ENCODE data around the gene SMAD2.
"Not testable (repeated sequence)": the region's sequence is repeated elsewhere in the genome, so short reads cannot be mapped to it uniquely, and the experiment has no call there.

The SMAD2 gene

GRCh38 chr18:47844828-47845498 lies 85.5 kb downstream of the SMAD2 start:
- no peak for DNase-seq (ENCODE audit: low read depth in 2 of 2)

DNA sequence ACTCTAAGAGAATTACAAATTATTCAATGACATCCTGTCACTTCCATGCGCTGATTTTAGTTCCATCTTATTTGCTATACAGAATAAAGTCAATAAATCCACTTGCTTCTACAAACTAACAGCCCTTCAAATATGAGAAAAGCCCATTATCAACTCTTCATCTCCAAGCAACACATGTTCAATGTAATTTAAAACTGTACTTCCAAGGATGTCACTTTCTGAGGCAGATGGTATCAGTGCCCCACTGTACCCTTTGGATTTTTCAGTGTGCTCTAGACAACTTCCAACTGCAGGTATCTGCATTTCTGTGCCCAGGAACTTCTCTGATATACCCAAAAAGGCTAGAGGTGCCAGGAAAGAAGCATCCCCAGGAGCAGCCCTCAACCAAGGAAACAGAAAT lies 87.6 kb downstream of the SMAD2 start:
- DNase-seq (ENCODE audit: low read depth in 2 of 2) = no peak

GRCh38 chr18:47838396-47838795 lies 92.1 kb downstream of the SMAD2 start:
- no peak for DNase-seq (ENCODE audit: low read depth in 2 of 2)

DNA sequence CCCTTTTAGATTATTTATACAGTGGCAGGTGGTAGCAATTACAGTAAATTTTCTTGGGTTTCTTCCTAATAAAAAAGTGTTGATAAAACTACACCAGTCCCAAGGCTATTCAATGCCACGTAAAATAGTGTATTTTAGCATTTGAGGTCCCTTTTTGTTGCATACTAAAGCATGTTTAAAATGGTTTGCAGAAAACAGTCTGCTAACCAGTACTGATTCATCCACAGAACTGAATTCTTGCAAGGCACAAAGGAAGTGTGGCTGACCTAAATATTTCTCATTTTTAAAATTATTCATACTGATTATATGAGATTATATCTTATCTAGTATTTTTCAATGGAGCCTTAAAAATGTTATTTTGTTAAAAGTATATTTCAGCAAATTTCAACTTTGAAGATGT lies 98.1 kb downstream of the SMAD2 start:
- DNase-seq (ENCODE audit: low read depth in 2 of 2) = no peak

- no peak for DNase-seq (ENCODE audit: low read depth in 2 of 2)
These were observed 99.1 kb downstream of the SMAD2 start for GRCh38 chr18:47831351-47831750.

DNA sequence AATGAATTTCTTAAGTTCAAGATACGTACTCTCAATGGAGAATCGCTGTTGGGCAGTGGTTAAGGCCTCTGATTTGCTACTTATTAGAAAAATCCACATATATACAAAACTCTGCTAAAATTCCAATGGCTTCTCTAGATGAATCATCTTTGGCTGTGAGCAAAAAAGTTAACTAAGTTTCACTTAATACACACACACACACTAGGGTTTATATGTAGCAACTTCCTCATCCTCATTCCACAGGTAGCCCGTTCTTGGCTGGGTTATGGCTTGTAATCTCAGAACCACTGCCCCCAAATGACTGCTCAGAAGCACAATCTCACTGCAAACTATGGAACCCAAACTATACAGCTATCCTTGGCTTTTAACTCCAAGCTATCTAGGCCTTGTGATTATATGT lies 99.7 kb downstream of the SMAD2 start:
- no peak for DNase-seq (ENCODE audit: low read depth in 2 of 2)

DNA sequence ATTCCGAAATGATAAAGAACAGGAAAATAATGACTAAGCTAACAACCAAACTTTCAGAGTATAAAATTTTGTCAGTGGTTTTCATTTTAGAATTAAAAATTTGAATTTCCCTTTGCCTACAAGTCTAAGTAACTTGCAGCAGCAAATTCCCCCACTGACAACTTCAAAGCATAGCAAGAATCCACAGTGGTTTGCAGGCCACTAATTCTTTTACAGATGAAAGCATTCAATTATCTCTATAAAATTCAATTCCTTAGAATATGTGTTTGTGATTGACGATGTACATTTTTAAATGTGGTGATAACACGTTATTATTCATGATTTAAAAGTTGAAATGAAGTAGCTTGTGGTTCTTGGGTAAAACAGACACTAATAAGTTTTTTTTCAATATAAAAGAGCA lies 100.6 kb downstream of the SMAD2 start:
- DNase-seq (ENCODE audit: low read depth in 2 of 2) = no peak

- not testable (repeated sequence) for DNase-seq (ENCODE audit: low read depth in 2 of 2)
These were observed 102.4 kb downstream of the SMAD2 start for GRCh38 chr18:47828031-47828430.

- no peak for DNase-seq (ENCODE audit: low read depth in 2 of 2)
These were observed 104.0 kb downstream of the SMAD2 start for GRCh38 chr18:47826157-47827074.

GRCh38 chr18:47821314-47821713 lies 109.1 kb downstream of the SMAD2 start:
- no peak for DNase-seq (ENCODE audit: low read depth in 2 of 2)

DNA sequence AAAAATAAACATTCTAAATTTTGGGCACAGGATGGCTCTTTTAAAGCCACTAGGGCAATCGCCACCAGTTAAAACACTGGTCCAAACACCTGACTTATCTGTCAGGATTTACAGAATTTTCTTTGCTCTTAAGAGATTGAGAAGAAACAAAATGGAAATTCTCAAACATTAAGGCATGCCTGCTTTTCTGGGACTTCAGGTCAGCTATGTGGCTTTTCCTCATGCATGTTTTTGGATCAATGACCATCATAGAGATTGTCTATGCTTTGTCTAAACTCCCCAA lies 112.7 kb downstream of the SMAD2 start:
- DNase-seq (ENCODE audit: low read depth in 2 of 2) = no peak

GRCh38 chr18:47817017-47817794 lies 113.3 kb downstream of the SMAD2 start:
- DNase-seq (ENCODE audit: low read depth in 2 of 2) = no peak

DNA sequence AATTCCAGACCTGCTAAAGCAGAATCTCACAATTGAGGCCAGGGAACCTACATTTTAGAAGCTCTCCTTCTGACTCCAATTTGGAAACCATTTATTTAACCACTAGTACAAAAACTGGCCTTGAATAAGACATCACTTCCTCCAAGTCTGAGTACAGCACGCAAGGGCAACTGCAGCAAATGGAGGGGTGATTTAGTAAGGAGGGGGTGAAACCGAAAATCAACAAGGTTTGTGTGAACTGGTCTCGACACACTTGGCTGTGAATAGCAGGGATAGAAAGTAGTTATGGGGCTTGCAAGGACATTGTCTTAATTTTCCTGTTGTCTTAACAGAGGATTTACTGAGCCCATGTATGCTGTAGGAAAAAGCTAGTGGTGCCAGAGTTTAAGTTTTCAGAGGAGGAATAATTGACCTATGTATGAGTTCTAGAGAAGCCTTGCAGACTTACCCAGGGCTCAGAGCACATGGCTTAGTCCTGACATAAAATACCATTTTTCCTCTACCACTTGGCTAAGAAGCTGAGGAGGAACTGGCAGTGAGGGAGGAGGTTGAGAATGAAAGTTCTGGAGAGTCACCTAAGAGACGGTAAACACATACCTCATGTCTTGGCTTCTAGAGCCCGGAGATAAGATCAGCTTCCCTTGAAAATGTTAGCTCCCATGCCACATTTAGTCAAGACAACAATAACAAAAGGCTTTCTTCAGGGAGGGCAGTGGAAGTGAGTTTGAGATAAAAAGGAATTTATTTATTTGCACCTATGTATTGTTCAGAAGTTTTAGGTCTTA lies 114.8 kb downstream of the SMAD2 start:
- DNase-seq (ENCODE audit: low read depth in 2 of 2) = no peak

- no peak for DNase-seq (ENCODE audit: low read depth in 2 of 2)
These were observed 121.0 kb downstream of the SMAD2 start for GRCh38 chr18:47809420-47809819.

DNA sequence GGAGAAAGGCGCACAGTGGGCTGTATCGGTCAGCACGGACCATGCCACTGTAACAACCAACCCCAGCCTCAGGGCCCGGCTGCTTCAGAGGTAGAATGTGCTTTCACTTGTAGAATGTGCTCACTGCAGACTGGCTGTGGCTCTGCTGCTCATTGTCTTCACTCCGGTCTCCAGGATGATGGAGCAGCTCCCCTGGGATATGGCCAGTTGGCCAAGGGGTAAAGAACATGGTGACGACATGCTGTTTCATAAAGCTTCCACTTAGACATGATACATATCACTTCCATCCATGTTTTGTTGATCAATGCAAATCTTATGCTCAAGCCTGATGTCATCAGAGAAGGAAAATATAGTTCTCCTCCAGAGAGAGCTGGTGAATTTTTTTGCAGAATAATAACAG lies 127.7 kb downstream of the SMAD2 start:
- no peak for DNase-seq (ENCODE audit: low read depth in 2 of 2)

- DNase-seq (ENCODE audit: low read depth in 2 of 2) = no peak
These were observed 128.6 kb downstream of the SMAD2 start for GRCh38 chr18:47801817-47802216.

DNA sequence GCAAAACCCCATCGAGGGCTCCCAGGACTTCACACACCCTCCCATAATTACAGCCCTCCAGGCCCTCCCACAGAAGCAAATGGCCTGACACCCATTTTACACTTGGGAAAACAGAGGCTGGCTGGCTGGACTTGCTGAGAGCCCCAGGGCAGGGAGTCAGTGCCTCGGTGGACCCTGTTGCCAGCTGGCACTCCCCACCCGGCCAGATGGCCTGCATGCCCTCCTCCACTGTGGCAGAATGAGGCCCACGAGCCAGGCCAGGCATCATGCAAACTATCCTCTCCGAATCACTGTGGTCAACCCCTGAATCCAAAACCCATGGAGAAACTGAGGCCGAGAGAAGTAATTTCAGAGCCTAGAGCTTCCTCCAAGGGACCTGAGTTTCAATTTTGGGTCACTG lies 129.7 kb downstream of the SMAD2 start:
- DNase-seq (ENCODE audit: low read depth in 2 of 2) = no peak

GRCh38 chr18:47800248-47800647 lies 130.2 kb downstream of the SMAD2 start:
- no peak for DNase-seq (ENCODE audit: low read depth in 2 of 2)

GRCh38 chr18:47799376-47799775 lies 131.1 kb downstream of the SMAD2 start:
- DNase-seq (ENCODE audit: low read depth in 2 of 2) = no peak

- DNase-seq (ENCODE audit: low read depth in 2 of 2) = no peak
These were observed 132.1 kb downstream of the SMAD2 start for GRCh38 chr18:47798366-47798765.

- DNase-seq (ENCODE audit: low read depth in 2 of 2) = no peak
These were observed 133.3 kb downstream of the SMAD2 start for GRCh38 chr18:47797126-47797525.

- DNase-seq (ENCODE audit: low read depth in 2 of 2) = no peak
These were observed 135.0 kb downstream of the SMAD2 start for GRCh38 chr18:47795434-47795814.
